Measurements from ENCODE around the gene NEURL3.

NEURL3 gene

DNA sequence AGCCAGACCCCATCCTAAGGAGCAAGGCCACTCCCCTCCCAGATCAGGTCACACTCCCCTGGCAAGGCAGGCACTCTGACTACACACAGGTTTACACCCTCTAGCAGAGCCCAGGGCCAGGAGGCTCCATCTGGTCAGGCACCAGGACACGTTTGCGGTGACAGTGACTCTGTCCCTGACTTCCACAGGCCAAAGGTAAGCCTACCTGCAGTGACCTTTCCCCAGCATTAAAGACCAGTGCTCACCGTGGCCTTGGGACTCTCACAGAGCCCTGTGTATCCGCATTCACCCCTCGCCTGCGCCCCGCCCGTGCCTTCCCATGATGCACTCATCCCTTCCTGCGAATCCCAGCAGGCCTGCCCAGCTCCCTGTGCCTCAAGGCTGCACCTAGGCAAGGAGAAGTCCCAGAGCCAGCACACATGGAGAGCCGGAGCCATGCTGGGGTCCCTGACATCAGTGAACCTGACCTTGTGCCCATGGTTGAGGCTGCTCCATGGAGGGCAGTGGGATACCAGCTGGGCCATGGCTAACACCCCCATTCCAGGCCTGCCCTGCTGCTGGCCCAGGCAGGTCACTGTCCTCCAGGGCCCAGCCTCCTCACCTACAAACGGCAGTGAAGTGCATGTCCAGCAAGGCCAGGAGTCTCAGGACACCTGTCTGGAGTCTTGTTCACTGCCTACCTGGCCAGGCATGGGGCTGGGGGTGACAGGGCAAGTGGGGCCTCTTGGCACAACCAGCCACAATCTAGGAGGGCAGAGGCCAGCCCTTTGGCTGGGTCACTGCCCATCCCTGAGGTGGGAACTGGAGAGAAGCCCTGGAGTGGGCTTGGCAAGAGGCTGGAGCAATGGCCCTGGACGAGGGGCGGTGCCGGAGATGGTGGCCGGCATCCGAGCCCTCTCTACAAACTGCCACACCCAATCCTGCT, 3.0 kb downstream of the NEURL3 start:
- H3K27ac ChIP-seq (ENCODE audit: low read depth, low read length): no peak overlapping the region
- H3K9me3 ChIP-seq (ENCODE audit: insufficient read depth, low read length): no peaks in the 10 kb centered on the region
- no peaks in the 10 kb centered on the region for H3K79me2 ChIP-seq (ENCODE audit: insufficient read depth, low read length)
- H2AFZ ChIP-seq (ENCODE audit: low read depth, low read length, severe bottlenecking): no peak overlapping the region
- H3F3A ChIP-seq (ENCODE audit: insufficient read depth): no peaks in the 10 kb centered on the region
- no peak overlapping the region for H3K9ac ChIP-seq (ENCODE audit: low read length)
- H3K4me3 ChIP-seq (ENCODE audit: insufficient read depth, low read length, poor library complexity, severe bottlenecking): no peak overlapping the region
- H3K9me2 ChIP-seq (replicated peaks; ENCODE audit: insufficient read depth, low read length): no peaks in the 10 kb centered on the region
- TF ChIP-seq, protein P1, sequence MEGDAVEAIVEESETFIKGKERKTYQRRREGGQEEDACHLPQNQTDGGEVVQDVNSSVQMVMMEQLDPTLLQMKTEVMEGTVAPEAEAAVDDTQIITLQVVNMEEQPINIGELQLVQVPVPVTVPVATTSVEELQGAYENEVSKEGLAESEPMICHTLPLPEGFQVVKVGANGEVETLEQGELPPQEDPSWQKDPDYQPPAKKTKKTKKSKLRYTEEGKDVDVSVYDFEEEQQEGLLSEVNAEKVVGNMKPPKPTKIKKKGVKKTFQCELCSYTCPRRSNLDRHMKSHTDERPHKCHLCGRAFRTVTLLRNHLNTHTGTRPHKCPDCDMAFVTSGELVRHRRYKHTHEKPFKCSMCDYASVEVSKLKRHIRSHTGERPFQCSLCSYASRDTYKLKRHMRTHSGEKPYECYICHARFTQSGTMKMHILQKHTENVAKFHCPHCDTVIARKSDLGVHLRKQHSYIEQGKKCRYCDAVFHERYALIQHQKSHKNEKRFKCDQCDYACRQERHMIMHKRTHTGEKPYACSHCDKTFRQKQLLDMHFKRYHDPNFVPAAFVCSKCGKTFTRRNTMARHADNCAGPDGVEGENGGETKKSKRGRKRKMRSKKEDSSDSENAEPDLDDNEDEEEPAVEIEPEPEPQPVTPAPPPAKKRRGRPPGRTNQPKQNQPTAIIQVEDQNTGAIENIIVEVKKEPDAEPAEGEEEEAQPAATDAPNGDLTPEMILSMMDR (IDR thresholded peaks at IDR 0.05; ENCODE audit: insufficient read depth, low read length, poor library complexity, severe bottlenecking): no peak
- no peak for TF ChIP-seq EZH2phosphoT487 (conservative IDR thresholded peaks at IDR 0.05; ENCODE audit: low read length)
- no peaks in the 10 kb centered on the region for H4K20me1 ChIP-seq (ENCODE audit: low read depth, low read length)
- H3K36me3 ChIP-seq (ENCODE audit: low read length): no peaks in the 10 kb centered on the region
- no peaks in the 10 kb centered on the region for H3K27me3 ChIP-seq (ENCODE audit: low read length)
- H3K4me2 ChIP-seq (ENCODE audit: low read depth, low read length, poor library complexity, severe bottlenecking): no peak overlapping the region

- no peak overlapping the region for H3K9ac ChIP-seq (ENCODE audit: low read length)
- no peaks in the 10 kb centered on the region for H3K27me3 ChIP-seq (ENCODE audit: low read length)
- no peaks in the 10 kb centered on the region for H3K9me3 ChIP-seq (ENCODE audit: insufficient read depth, low read length)
- no peak for TF ChIP-seq EZH2phosphoT487 (conservative IDR thresholded peaks at IDR 0.05; ENCODE audit: low read length)
- TF ChIP-seq, protein P1 (IDR thresholded peaks at IDR 0.05; ENCODE audit: insufficient read depth, low read length, poor library complexity, severe bottlenecking): no peak
- no peak overlapping the region for H3K4me3 ChIP-seq (ENCODE audit: insufficient read depth, low read length, poor library complexity, severe bottlenecking)
- H4K20me1 ChIP-seq (ENCODE audit: low read depth, low read length): no peaks in the 10 kb centered on the region
- H3F3A ChIP-seq (ENCODE audit: insufficient read depth): no peaks in the 10 kb centered on the region
- no peaks in the 10 kb centered on the region for H3K36me3 ChIP-seq (ENCODE audit: low read length)
- H3K9me2 ChIP-seq (replicated peaks; ENCODE audit: insufficient read depth, low read length): no peaks in the 10 kb centered on the region
- H3K27ac ChIP-seq (ENCODE audit: low read depth, low read length): no peak overlapping the region
- H2AFZ ChIP-seq (ENCODE audit: low read depth, low read length, severe bottlenecking): no peak overlapping the region
- H3K4me2 ChIP-seq (ENCODE audit: low read depth, low read length, poor library complexity, severe bottlenecking): no peak overlapping the region
- no peaks in the 10 kb centered on the region for H3K79me2 ChIP-seq (ENCODE audit: insufficient read depth, low read length)
These were observed 3.7 kb downstream of the NEURL3 start for GRCh38 chr2:96501471-96501874.

DNA sequence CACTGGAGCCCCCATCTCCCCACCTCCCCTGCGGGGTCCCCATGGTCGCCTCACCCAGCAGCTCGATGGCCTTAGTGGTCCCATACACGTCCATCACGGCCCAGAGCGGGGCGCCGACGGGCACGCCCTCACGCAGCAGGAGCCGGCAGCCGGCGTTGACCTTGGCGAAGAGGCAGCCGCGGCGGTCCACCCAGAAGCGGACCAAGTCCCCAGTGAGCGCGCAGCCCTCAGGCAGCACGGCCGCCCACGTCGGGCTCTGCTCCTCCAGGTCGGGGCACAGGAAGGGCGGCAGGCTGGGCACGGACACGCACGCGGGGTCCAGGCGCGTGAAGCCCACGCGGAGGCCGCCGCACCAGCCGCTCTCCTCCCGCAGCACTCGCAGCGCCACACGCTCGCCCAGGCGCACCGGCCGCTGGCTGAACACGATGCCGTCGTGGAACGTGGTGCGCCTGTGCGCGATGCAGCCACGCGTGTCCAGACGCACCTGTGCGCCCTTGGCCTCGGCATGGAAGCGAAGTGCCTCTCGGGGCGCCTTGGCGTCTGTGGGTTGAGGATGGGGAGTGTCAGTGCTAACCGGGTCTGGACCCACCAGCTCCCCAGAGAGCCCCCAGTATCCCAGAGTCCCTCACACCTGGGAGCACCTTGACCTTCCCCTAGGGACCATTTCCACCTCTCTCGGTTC, 4.6 kb downstream of the NEURL3 start:
- Histone ChIP-seq H3K9me3 (ENCODE audit: insufficient read depth, low read length) (no peaks in the 10 kb centered on the region), H3K27ac (ENCODE audit: low read depth, low read length) (no peak overlapping the region), H4K20me1 (ENCODE audit: low read depth, low read length) (no peaks in the 10 kb centered on the region), H3K27me3 (ENCODE audit: low read length) (no peaks in the 10 kb centered on the region), H3K36me3 (ENCODE audit: low read length) (no peaks in the 10 kb centered on the region), H3K4me2 (ENCODE audit: low read depth, low read length, poor library complexity, severe bottlenecking) (no peak overlapping the region), H3K79me2 (ENCODE audit: insufficient read depth, low read length) (no peaks in the 10 kb centered on the region), H2AFZ (ENCODE audit: low read depth, low read length, severe bottlenecking) (no peak overlapping the region), H3F3A (ENCODE audit: insufficient read depth) (no peaks in the 10 kb centered on the region), H3K4me3 (ENCODE audit: insufficient read depth, low read length, poor library complexity, severe bottlenecking) (no peak overlapping the region), H3K9ac (ENCODE audit: low read length) (no peak overlapping the region), H3K9me2 (replicated peaks; ENCODE audit: insufficient read depth, low read length) (no peaks in the 10 kb centered on the region)
- TF ChIP-seq, protein P1 (IDR thresholded peaks at IDR 0.05; ENCODE audit: insufficient read depth, low read length, poor library complexity, severe bottlenecking): no peak
- TF ChIP-seq EZH2phosphoT487 (conservative IDR thresholded peaks at IDR 0.05; ENCODE audit: low read length): no peak

Data from SU-DHL-6 (cell line).